ENCODE data around the gene TEAD1. TPM values are rescaled to one million over a fixed set of nuclear protein-coding genes. Genes with fewer than 3 reads are reported as not detected.

The TEAD1 gene
- total and polyA plus RNA-seq, 9 of the 15 experiments (the other 6 are each of a cell fraction or from before 2014, with no cell fraction given), result 1.7 to 17.7 (median 10.8) TPM

- Histone ChIP-seq H3K4me2 (ENCODE audit: insufficient read depth, low read length) (no peak overlapping the region), H3K4me1 (replicated peaks in 1 of 2; ENCODE audit: control insufficient read depth in 2 of 2, insufficient read depth in 2 of 2, low read length in 2 of 2) (peaks cover 15 to 19% of the 10 kb centered on the region in 2 experiments), H3K79me2 (ENCODE audit: control insufficient read depth, insufficient read depth, low read length) (peaks cover 6% of the 10 kb centered on the region; the same call in 1 of the 3 replicates), H3K9me3 (replicated peaks; ENCODE audit: control insufficient read depth, insufficient read depth, low read depth, low read length) (no peaks in the 10 kb centered on the region), H3K4me3 (no peak overlapping the region), H3K36me3 (ENCODE audit: control insufficient read depth, insufficient read depth, low read length) (no peaks in the 10 kb centered on the region), H3K27ac (ENCODE audit: extremely low read depth, low read depth, low read length) (no peak overlapping the region), H3K9ac (ENCODE audit: insufficient read depth in 1 of 2, low read depth in 2 of 2, low read length in 2 of 2) (no peak overlapping the region), H3K9me1 (ENCODE audit: control insufficient read depth, insufficient read depth, low read length) (no peaks in the 10 kb centered on the region), H2AFZ (ENCODE audit: low read depth, low read length) (0 out of 2 replicates have a peak overlapping the region, but pooled peaks have one; percentile 37), H3K27me3 (ENCODE audit: control insufficient read depth in 2 of 2, insufficient read depth in 2 of 2, low read length in 2 of 2) (no peaks in the 10 kb centered on the region), H4K20me1 (replicated peaks; ENCODE audit: control insufficient read depth, insufficient read depth, low read length) (no peaks in the 10 kb centered on the region; the same call in 1 of the 2 replicates)
- DNase-seq (ENCODE audit: extremely low read depth in 1 of 4, low spot score in 3 of 4) (no peak), FAIRE-seq (no peak), ATAC-seq (no peak)
- POLR2A ChIA-PET, result interaction anchor here (1.2 to 2.3 kb wide), 4 partner anchors 10 to 41 kb away, joined by 3 to 11 read pairs (median 4); no protein-coding TSS in a partner anchor
- no TSS peak for BruUV-seq (replicated peaks)
- intact Hi-C loops (cut with micrococcal nuclease), result no loop called here
- WGBS (ENCODE audit: insufficient coverage, low coverage, missing lambda C conversion rate), result 78% methylated on average over 3 of the region's 3 CpGs
- in situ Hi-C loops (cut with MboI), result no loop called here
- CTCF ChIA-PET (ENCODE audit: low intra/inter-chr PET ratio), result no interaction called here
- TF ChIP-seq KLF10 (CRISPR knock-in tag; IDR thresholded peaks at IDR 0.05) (no peak), DPF2 (IDR thresholded peaks at IDR 0.05) (no peak), ZNF740 (CRISPR knock-in tag; IDR thresholded peaks at IDR 0.05) (no peak), ZNF740 (tag; IDR thresholded peaks at IDR 0.05) (no peak), ZNF407 (IDR thresholded peaks at IDR 0.05; ENCODE audit: low read depth) (no peak), ZKSCAN3 (CRISPR knock-in tag; IDR thresholded peaks at IDR 0.05) (no peak), ZNF444 (CRISPR knock-in tag; IDR thresholded peaks at IDR 0.05) (no peak), TCF15 (CRISPR knock-in tag; IDR thresholded peaks at IDR 0.05) (no peak), STAT6 (CRISPR knock-in tag; IDR thresholded peaks at IDR 0.05) (no peak), HEY1 (CRISPR knock-in tag; IDR thresholded peaks at IDR 0.05; ENCODE audit: borderline replicate concordance) (no peak)
Measured at GRCh38 chr11:12745787-12746186, 71.6 kb downstream of the TEAD1 start.
